Measurements from ENCODE around the gene ZNF70.
A peak's percentile ranks its signal among the peaks of the same experiment; 100 is the strongest.

The ZNF70 gene

GRCh38 chr22:23704062-23704461 lies 46.9 kb downstream of the ZNF70 start:
- H3K4me3 ChIP-seq (replicated peaks; ENCODE audit: low read depth, low read length): no peak overlapping the region
- TF ChIP-seq CTCF (IDR thresholded peaks at IDR 0.05; ENCODE audit: low read length, missing control alignments): no peak
- DNase-seq (ENCODE audit: low read depth): no peak

- H3K4me3 ChIP-seq (replicated peaks; ENCODE audit: low read depth, low read length): no peak overlapping the region
- TF ChIP-seq CTCF (IDR thresholded peaks at IDR 0.05; ENCODE audit: low read length, missing control alignments): no peak
- DNase-seq (ENCODE audit: low read depth): peak; percentile 35
Measured at GRCh38 chr22:23700706-23701105, 50.2 kb downstream of the ZNF70 start.

GRCh38 chr22:23698673-23699235 lies 52.2 kb downstream of the ZNF70 start:
- no peak overlapping the region for H3K4me3 ChIP-seq (replicated peaks; ENCODE audit: low read depth, low read length)
- TF ChIP-seq CTCF (IDR thresholded peaks at IDR 0.05; ENCODE audit: low read length, missing control alignments): no peak
- no peak for DNase-seq (ENCODE audit: low read depth)

GRCh38 chr22:23698094-23698493 lies 52.8 kb downstream of the ZNF70 start:
- no peak for TF ChIP-seq CTCF (IDR thresholded peaks at IDR 0.05; ENCODE audit: low read length, missing control alignments)
- H3K4me3 ChIP-seq (replicated peaks; ENCODE audit: low read depth, low read length): no peak overlapping the region
- DNase-seq (ENCODE audit: low read depth): no peak

- no peak for TF ChIP-seq CTCF (IDR thresholded peaks at IDR 0.05; ENCODE audit: low read length, missing control alignments)
- H3K4me3 ChIP-seq (replicated peaks; ENCODE audit: low read depth, low read length): no peak overlapping the region
- no peak for DNase-seq (ENCODE audit: low read depth)
Measured at GRCh38 chr22:23697031-23697970, 53.6 kb downstream of the ZNF70 start.

GRCh38 chr22:23696326-23696851 lies 54.5 kb downstream of the ZNF70 start:
- H3K4me3 ChIP-seq (replicated peaks; ENCODE audit: low read depth, low read length): no peak overlapping the region
- DNase-seq (ENCODE audit: low read depth): peak; percentile 70
- no peak for TF ChIP-seq CTCF (IDR thresholded peaks at IDR 0.05; ENCODE audit: low read length, missing control alignments)

All from fibroblast of pulmonary artery (primary cell).